Vagina (tissue), 2 donors: ENCODE data around the gene NUDT13. TPM values are rescaled to one million over a fixed set of nuclear protein-coding genes. Genes with fewer than 3 reads are reported as not detected.

Experiments used
- DNase-seq, 2 donors: peaks; one replicate each; pipeline ENCODE4 v3.0.0-alpha.2; 2017; ENCODE audit errors: extremely low spot score in 2 of 2
- H3K27ac ChIP-seq: fragments of 200-600 bp; sonication (generic); one replicate; pipeline ENCODE4 v1.5.1; 2019
- H3K27me3 ChIP-seq: fragments of 200-600 bp; sonication (generic); one replicate; pipeline ENCODE4 v1.5.1; 2019
- H3K36me3 ChIP-seq, 2 donors: fragments of 200-600 bp; sonication (generic); one replicate each; pipeline ENCODE4 v1.5.1; 2017 to 2019
- H3K4me1 ChIP-seq: fragments of 200-600 bp; sonication (generic); one replicate; pipeline ENCODE4 v1.5.1; 2019
- H3K4me3 ChIP-seq, 2 donors: fragments of 200-600 bp; sonication (generic); 1 replicate in 1 of 2; 2 replicates in 1 of 2; pipeline ENCODE4 v1.5.1; 2016 to 2019
- H3K9me3 ChIP-seq: fragments of 200-600 bp; sonication (generic); one replicate; pipeline ENCODE4 v1.5.1; 2019
- POLR2A ChIP-seq, 2 donors: fragments of 450-650 bp; IDR thresholded peaks; one replicate each; pipeline ENCODE4 v1.6.1; 2017; ENCODE audit warnings: antibody characterized with exemption in 2 of 2, mild to moderate bottlenecking in 2 of 2, moderate library complexity in 2 of 2
- POLR2AphosphoS5 ChIP-seq, 2 donors: sonication (generic); formaldehyde crosslinking; IDR thresholded peaks; one replicate each; pipeline ENCODE4 v1.9.0; 2017; ENCODE audit warnings: antibody characterized with exemption in 2 of 2, mild to moderate bottlenecking in 2 of 2, low read depth in 1 of 2; ENCODE audit not compliant: insufficient read depth in 1 of 2
- intact Hi-C: fragments of 100-400 bp; cut with DNase I; formaldehyde crosslinking; loops from one replicate; pipeline ENCODE4 v1.15.1; 2023
- total RNA-seq: library from RNA; depleted of rRNA; stranded (reverse); fragments of >200 nt; gene quantifications from one replicate; pipeline ENCODE4 v1.2.3, GENCODE V29; 2016
- TF ChIP-seq, protein P1 (sequence below), 3 experiments: fragments of 450-650 bp in 2 of 3; fragments of 200-600 bp in 1 of 3; sonication (generic) in 1 of 3; IDR thresholded peaks; one replicate each; pipeline ENCODE4 v1.5.1; 2017 to 2019; ENCODE audit warnings: antibody characterized with exemption in 3 of 3, mild to moderate bottlenecking in 2 of 3, moderate library complexity in 2 of 3

NUDT13 gene
- total RNA-seq, 1 donor from 2014 or later, result 2.9 TPM

GRCh38 chr10:73084209-73084608 is 26.0 kb upstream of the NUDT13 start:
- Histone ChIP-seq H3K27me3 (no peaks in the 10 kb centered on the region), H3K4me1 (peaks cover 13% of the 10 kb centered on the region), H3K4me3 (no peak overlapping the region), H3K9me3 (no peaks in the 10 kb centered on the region), H3K36me3 (peaks cover 0 to 2% of the 10 kb centered on the region in 2 donors), H3K27ac (no peak overlapping the region)
- TF ChIP-seq POLR2A (IDR thresholded peaks at IDR 0.05), result no peak
- TF ChIP-seq, protein P1, sequence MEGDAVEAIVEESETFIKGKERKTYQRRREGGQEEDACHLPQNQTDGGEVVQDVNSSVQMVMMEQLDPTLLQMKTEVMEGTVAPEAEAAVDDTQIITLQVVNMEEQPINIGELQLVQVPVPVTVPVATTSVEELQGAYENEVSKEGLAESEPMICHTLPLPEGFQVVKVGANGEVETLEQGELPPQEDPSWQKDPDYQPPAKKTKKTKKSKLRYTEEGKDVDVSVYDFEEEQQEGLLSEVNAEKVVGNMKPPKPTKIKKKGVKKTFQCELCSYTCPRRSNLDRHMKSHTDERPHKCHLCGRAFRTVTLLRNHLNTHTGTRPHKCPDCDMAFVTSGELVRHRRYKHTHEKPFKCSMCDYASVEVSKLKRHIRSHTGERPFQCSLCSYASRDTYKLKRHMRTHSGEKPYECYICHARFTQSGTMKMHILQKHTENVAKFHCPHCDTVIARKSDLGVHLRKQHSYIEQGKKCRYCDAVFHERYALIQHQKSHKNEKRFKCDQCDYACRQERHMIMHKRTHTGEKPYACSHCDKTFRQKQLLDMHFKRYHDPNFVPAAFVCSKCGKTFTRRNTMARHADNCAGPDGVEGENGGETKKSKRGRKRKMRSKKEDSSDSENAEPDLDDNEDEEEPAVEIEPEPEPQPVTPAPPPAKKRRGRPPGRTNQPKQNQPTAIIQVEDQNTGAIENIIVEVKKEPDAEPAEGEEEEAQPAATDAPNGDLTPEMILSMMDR (IDR thresholded peaks at IDR 0.05), result no peak
- TF ChIP-seq POLR2AphosphoS5 (IDR thresholded peaks at IDR 0.05; ENCODE audit: insufficient read depth in 1 of 2, low read depth in 1 of 2), result no peak
- intact Hi-C loops, result no loop called here
- no peak for DNase-seq

- Histone ChIP-seq H3K9me3 (no peaks in the 10 kb centered on the region), H3K27me3 (no peaks in the 10 kb centered on the region), H3K4me1 (peaks cover 18% of the 10 kb centered on the region), H3K27ac (no peak overlapping the region), H3K36me3 (no peaks in the 10 kb centered on the region), H3K4me3 (no peak overlapping the region)
- intact Hi-C loops, result no loop called here
- DNase-seq, result no peak
- TF ChIP-seq, protein P1 (IDR thresholded peaks at IDR 0.05), result no peak
- no peak for TF ChIP-seq POLR2A (IDR thresholded peaks at IDR 0.05)
- TF ChIP-seq POLR2AphosphoS5 (IDR thresholded peaks at IDR 0.05; ENCODE audit: insufficient read depth in 1 of 2, low read depth in 1 of 2), result no peak
These were observed 23.4 kb upstream of the NUDT13 start for GRCh38 chr10:73086816-73087215.

- Histone ChIP-seq H3K27me3 (no peaks in the 10 kb centered on the region), H3K27ac (no peak overlapping the region), H3K36me3 (no peaks in the 10 kb centered on the region), H3K4me1 (peaks cover 15% of the 10 kb centered on the region), H3K4me3 (no peak overlapping the region), H3K9me3 (no peaks in the 10 kb centered on the region)
- TF ChIP-seq, protein P1 (IDR thresholded peaks at IDR 0.05), result no peak
- TF ChIP-seq POLR2AphosphoS5 (IDR thresholded peaks at IDR 0.05; ENCODE audit: insufficient read depth in 1 of 2, low read depth in 1 of 2), result no peak
- TF ChIP-seq POLR2A (IDR thresholded peaks at IDR 0.05), result no peak
- no peak for DNase-seq
- intact Hi-C loops, result no loop called here
These were observed 22.0 kb upstream of the NUDT13 start for GRCh38 chr10:73088304-73088703.

- DNase-seq, result no peak
- Histone ChIP-seq H3K36me3 (no peaks in the 10 kb centered on the region), H3K4me3 (no peak overlapping the region), H3K27me3 (no peaks in the 10 kb centered on the region), H3K27ac (no peak overlapping the region), H3K9me3 (no peaks in the 10 kb centered on the region), H3K4me1 (peaks cover 18% of the 10 kb centered on the region)
- TF ChIP-seq POLR2A (IDR thresholded peaks at IDR 0.05) (no peak), POLR2AphosphoS5 (IDR thresholded peaks at IDR 0.05; ENCODE audit: insufficient read depth in 1 of 2, low read depth in 1 of 2) (no peak)
- TF ChIP-seq, protein P1 (IDR thresholded peaks at IDR 0.05), result no peak
- intact Hi-C loops, result no loop called here
These were observed 17.4 kb upstream of the NUDT13 start for GRCh38 chr10:73092830-73093229.

GRCh38 chr10:73093922-73094850 is 16.1 kb upstream of the NUDT13 start:
- TF ChIP-seq POLR2A (IDR thresholded peaks at IDR 0.05) (no peak), POLR2AphosphoS5 (IDR thresholded peaks at IDR 0.05; ENCODE audit: insufficient read depth in 1 of 2, low read depth in 1 of 2) (no peak)
- TF ChIP-seq, protein P1 (IDR thresholded peaks at IDR 0.05), result no peak
- Histone ChIP-seq H3K27ac (peak overlapping the region; percentile 95), H3K4me3 (peak overlapping the region in 1 of 2 donors; percentile 75)

More at GRCh38 chr10:73093922-73094850, 16.1 kb upstream of the NUDT13 start:
- Histone ChIP-seq H3K9me3 (no peaks in the 10 kb centered on the region), H3K36me3 (no peaks in the 10 kb centered on the region), H3K27me3 (no peaks in the 10 kb centered on the region), H3K4me1 (peaks cover 15% of the 10 kb centered on the region)
- intact Hi-C loops, result no loop called here
- no peak for DNase-seq
